GM04503 (cell line): ENCODE results near the gene OR5K3.

Experiments
- DNase-seq: peaks from one replicate; pipeline ENCODE4 v3.0.0-alpha.2; 2012; ENCODE audit warnings: low read depth

Gene OR5K3

DNA sequence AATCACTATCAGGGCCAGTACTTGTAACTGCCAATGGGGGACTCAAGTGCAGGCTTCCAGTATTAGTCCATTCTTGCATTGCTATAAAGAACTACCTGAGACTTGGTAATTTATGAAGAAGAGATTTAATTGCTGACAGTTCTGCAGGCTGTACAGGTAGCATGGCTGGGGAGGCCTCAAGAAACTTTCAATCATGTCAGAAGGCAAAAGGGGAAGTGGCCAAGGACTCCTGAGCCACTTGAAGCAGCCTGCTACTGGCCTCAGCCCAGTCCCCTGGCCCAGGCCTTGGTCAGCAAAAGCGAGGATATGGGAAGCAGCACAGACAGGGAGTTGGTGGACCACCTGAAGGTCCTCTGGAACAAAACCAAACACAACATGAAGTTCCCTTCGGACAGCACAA is 43.3 kb downstream of the OR5K3 start:
- no peak for DNase-seq

DNA sequence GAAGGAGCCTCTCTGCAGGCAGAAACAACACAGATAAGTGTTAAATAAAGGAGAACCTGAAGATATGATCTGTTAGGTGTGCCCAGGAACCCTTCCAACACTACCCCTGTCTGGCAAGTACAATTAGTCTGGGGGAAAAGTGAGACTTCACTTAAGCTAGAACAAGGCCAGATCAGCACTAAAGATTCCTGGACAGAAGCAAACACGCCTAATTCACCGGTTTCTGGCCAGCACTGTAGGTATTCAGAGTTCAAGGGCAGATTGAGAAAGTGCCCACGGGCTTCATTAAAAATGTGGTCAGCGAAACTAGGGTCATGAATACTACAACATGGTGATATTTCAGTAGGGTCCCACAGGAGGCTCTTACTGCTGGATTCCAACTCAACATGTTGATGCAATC is 43.9 kb downstream of the OR5K3 start:
- no peak for DNase-seq

DNA sequence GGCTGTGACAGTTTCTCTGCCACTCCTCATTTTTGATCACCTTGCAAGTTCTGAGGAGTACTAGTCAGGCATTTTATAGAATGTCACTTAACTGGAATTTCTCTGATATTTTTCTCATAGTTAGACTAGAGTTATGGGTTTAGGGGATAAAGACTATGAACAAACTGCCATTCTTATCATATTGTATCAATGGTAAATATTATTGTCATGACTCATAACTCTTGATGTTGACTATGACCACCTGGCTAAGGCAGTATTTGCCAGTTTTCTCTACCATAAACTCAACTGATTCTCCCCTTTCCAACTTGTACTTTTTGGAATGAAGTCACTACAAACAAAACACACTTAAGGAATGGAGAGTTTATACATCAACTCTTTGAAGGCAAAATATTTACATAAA is 49.8 kb downstream of the OR5K3 start:
- DNase-seq = no peak
